DLD1 (cell line): ENCODE data around the gene PRDM12.

ENCODE experiments used
- in situ Hi-C: cut with HindIII; loops from 2 replicates; pipeline ENCODE4 v1.10.0; 2017; ENCODE audit warnings: low sequenced_read_pairs

The PRDM12 gene

GRCh38 chr9:130663258-130663976 is 977 bp upstream of the PRDM12 start:
- in situ Hi-C loops: no loop called here

- in situ Hi-C loops: no loop called here
These were observed 480 bp upstream of the PRDM12 start for GRCh38 chr9:130663977-130664250.

- in situ Hi-C loops: loop anchor here (5.0 kb wide), 1 partner anchor 63 kb away; no protein-coding TSS in a partner anchor
These were observed 636 bp downstream of the PRDM12 start for GRCh38 chr9:130665029-130665430.

- in situ Hi-C loops: loop anchor here (5.0 kb wide), 1 partner anchor 63 kb away; no protein-coding TSS in a partner anchor
These were observed 1.3 kb downstream of the PRDM12 start for GRCh38 chr9:130665431-130666392.

GRCh38 chr9:130666393-130667119 is 2.2 kb downstream of the PRDM12 start:
- in situ Hi-C loops: loop anchor here (5.0 kb wide), 1 partner anchor 64 kb away; no protein-coding TSS in a partner anchor

GRCh38 chr9:130667120-130667435 is 2.7 kb downstream of the PRDM12 start:
- in situ Hi-C loops: loop anchor here (5.0 kb wide), 1 partner anchor 65 kb away; no protein-coding TSS in a partner anchor

GRCh38 chr9:130668196-130668595 is 3.8 kb downstream of the PRDM12 start:
- in situ Hi-C loops: loop anchor here (5.0 kb wide), 1 partner anchor 66 kb away; no protein-coding TSS in a partner anchor

- in situ Hi-C loops: loop anchor here (5.0 kb wide), 1 partner anchor 66 kb away; no protein-coding TSS in a partner anchor
These were observed 4.3 kb downstream of the PRDM12 start for GRCh38 chr9:130668659-130669058.

- in situ Hi-C loops: loop anchor here (5.0 kb wide), 1 partner anchor 68 kb away; no protein-coding TSS in a partner anchor
These were observed 5.6 kb downstream of the PRDM12 start for GRCh38 chr9:130669965-130670364.

- in situ Hi-C loops: no loop called here
These were observed 6.2 kb downstream of the PRDM12 start for GRCh38 chr9:130670644-130671043.

GRCh38 chr9:130672466-130672865 is 8.1 kb downstream of the PRDM12 start:
- in situ Hi-C loops: no loop called here

GRCh38 chr9:130672933-130673615 is 8.7 kb downstream of the PRDM12 start:
- in situ Hi-C loops: no loop called here

- in situ Hi-C loops: no loop called here
These were observed 11.0 kb downstream of the PRDM12 start for GRCh38 chr9:130675396-130675795.

- in situ Hi-C loops: no loop called here
These were observed 12.9 kb downstream of the PRDM12 start for GRCh38 chr9:130677252-130677651.

- in situ Hi-C loops: no loop called here
These were observed 16.7 kb downstream of the PRDM12 start for GRCh38 chr9:130680836-130681768.

GRCh38 chr9:130681769-130682420 is 17.5 kb downstream of the PRDM12 start:
- in situ Hi-C loops: no loop called here

- in situ Hi-C loops: no loop called here
These were observed 18.2 kb downstream of the PRDM12 start for GRCh38 chr9:130682421-130683121.

- in situ Hi-C loops: no loop called here
These were observed 20.7 kb downstream of the PRDM12 start for GRCh38 chr9:130685104-130685503.
